Stimulated activated effector memory CD8-positive, alpha-beta T cell treated with anti-CD3 and anti-CD28 coated beads, Interleukin-12 subunit alpha, Interleukin-12 subunit beta, amount 100 ng/mL, for 72 hours (primary cell): ENCODE data around the gene JPH2.

Experiments used
- ATAC-seq: fragments of 150-1000 bp; cut with Tn5 transposase; 2 replicates; pipeline ENCODE4 v1.10.0; 2021
- DNase-seq, 2 donors: peaks; one replicate each; pipeline ENCODE4 v3.0.0; 2021 to 2022; ENCODE audit warnings: low spot score in 2 of 2
- H3K27ac Mint-ChIP-seq: one replicate; pipeline ENCODE4 v1.8.0; 2022; ENCODE audit warnings: mild to moderate bottlenecking, mixed read lengths
- H3K36me3 Mint-ChIP-seq: one replicate; pipeline ENCODE4 v1.8.0; 2022; ENCODE audit warnings: mild to moderate bottlenecking, mixed read lengths
- H3K4me1 Mint-ChIP-seq: one replicate; pipeline ENCODE4 v1.8.0; 2022; ENCODE audit warnings: mixed read lengths
- H3K4me3 Mint-ChIP-seq: one replicate; pipeline ENCODE4 v1.8.0; 2022; ENCODE audit warnings: mild to moderate bottlenecking, mixed read lengths
- H3K9me3 Mint-ChIP-seq: one replicate; pipeline ENCODE4 v1.8.0; 2022; ENCODE audit warnings: mixed read lengths

JPH2 gene

DNA sequence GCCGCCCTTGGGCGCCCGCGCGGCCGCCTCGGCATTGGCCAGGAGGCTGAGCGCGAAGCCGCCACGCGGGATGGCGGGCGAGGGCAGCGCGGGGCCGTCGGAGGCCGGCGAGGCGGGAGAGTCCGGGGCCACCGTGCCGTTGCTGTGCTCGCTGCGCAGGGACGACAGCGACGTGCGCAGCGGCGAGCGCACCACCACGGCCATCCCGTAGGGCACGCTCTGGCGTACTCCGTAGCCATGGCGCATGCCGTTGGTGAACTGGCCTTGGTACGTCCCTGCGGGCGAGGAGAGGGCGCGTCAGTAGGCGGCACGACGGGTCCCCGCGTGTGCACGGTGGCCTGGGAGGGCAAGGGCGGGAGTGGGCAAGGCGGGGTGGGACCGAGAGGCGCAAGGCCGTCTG is 26.9 kb downstream of the JPH2 start:
- Mint-ChIP-seq H3K27ac (no peak overlapping the region), H3K36me3 (no peaks in the 10 kb centered on the region), H3K4me1 (no peaks in the 10 kb centered on the region), H3K4me3 (no peak overlapping the region), H3K9me3 (no peaks in the 10 kb centered on the region)
- DNase-seq (no peak), ATAC-seq (no peak)

DNA sequence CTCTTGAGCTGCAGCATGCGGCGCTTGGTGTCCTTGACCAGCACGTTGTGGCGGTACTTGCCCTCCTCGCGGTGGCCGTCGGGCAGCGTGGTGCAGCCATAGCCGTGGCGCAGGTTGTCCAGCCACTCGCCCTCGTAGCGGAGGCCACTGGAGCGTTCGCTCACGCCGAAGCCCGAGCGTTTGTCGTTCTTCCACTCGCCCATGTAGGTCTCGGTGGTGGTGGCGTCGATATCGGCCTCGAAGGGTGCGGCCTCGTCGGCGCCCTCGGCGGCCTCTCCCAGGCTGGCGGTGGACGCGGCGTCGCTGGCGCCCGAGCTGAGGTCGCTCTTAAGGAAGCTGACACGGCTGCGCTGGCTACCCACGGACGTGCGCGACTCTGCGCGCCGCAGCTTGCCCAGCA is 27.3 kb downstream of the JPH2 start:
- Mint-ChIP-seq H3K4me1 (no peaks in the 10 kb centered on the region), H3K36me3 (no peaks in the 10 kb centered on the region), H3K4me3 (no peak overlapping the region), H3K27ac (no peak overlapping the region), H3K9me3 (no peaks in the 10 kb centered on the region)
- ATAC-seq (no peak), DNase-seq (no peak)

DNA sequence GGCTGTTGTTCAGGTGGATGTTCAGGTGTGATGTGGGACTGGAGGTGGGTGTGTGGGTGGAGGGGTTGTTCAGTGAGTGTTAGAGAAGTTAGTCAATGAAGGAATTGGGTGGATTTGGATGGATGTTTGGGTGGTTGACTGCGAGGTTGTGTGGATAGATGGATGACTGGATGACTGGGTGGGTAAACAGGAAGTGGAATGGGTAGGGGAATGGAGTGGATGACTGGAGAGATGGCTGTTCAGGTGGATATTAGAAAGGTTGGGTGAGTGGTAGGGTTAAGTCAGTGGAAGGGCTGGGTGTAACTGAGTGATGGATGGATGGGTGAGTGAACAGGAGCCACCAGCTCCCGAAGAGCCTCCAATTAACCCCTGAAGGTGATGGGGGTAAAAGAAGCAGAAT is 27.9 kb downstream of the JPH2 start:
- Mint-ChIP-seq H3K4me1 (no peaks in the 10 kb centered on the region), H3K36me3 (no peaks in the 10 kb centered on the region), H3K27ac (no peak overlapping the region), H3K9me3 (no peaks in the 10 kb centered on the region), H3K4me3 (no peak overlapping the region)
- DNase-seq, result no peak
- no peak for ATAC-seq

DNA sequence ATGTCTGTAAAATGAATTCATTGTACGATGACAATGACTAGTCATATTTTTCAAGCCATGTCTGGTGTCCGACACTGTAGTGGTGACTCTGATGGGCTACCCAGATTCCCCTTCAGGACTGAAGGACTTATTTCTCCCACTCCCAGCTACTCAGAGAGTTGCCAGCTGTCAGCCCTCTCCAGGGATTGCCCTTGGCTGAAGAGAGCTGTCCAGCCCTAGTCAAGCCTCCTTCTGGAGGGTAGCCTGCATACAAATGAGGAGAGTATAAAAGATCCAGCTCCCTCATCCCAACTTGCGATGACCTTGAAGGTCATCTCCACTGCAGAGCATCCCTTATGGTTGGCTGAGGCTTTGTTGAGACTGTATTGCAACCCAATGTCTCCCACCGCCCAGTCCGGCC is 29.9 kb downstream of the JPH2 start:
- Mint-ChIP-seq H3K27ac (no peak overlapping the region), H3K9me3 (no peaks in the 10 kb centered on the region), H3K36me3 (no peaks in the 10 kb centered on the region), H3K4me1 (no peaks in the 10 kb centered on the region), H3K4me3 (no peak overlapping the region)
- ATAC-seq (no peak), DNase-seq (no peak)

DNA sequence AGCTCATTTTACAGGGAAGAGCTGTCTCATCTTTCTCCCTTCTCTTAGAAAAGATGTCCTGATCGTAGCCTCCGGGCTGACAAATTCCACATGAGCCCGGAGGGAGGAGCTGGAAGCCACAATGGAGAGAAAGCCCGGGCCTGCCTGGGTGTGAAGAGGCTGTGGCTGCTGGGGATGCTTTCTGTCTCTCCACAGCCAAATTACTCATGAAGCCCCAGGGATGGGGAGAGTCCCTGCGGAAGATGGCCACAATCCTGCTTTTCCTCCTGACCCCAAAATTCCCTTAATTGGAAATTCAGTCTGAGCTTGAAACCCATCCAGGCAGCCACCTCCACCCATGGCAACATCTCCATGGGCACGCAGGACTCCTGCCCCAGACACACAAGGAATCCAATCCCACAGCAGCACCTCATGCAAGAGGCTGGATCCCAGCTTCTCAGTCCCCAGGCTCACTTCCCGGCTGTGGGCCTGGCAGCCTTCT is 32.4 kb downstream of the JPH2 start:
- no peak overlapping the region for H3K4me3 Mint-ChIP-seq
- H3K27ac Mint-ChIP-seq, result no peak overlapping the region
- ATAC-seq (no peak), DNase-seq (no peak)
- H3K9me3 Mint-ChIP-seq, result no peaks in the 10 kb centered on the region
- H3K4me1 Mint-ChIP-seq, result no peaks in the 10 kb centered on the region
- no peaks in the 10 kb centered on the region for H3K36me3 Mint-ChIP-seq

DNA sequence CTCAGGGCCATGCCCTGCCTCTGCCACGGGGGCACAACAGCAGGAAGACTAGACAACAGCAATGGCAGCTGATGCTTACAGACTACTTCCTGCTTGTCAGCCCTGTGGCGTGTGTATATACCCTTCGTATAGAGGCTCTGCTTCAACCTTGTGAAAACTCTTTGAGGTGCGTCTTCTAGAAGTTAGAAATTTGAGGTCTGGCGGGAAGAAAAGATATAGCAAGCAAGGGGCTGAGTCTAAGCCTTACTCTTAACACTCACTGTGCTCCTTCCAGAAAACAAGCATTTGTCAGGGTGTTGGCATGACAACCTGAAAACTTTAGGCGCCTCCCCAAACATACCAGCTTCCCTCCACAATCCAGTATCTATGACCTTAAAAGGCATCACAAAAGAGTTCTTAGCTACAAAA is 33.3 kb downstream of the JPH2 start:
- no peaks in the 10 kb centered on the region for H3K9me3 Mint-ChIP-seq
- H3K27ac Mint-ChIP-seq, result no peak overlapping the region
- no peaks in the 10 kb centered on the region for H3K4me1 Mint-ChIP-seq
- ATAC-seq (no peak), DNase-seq (no peak)
- H3K4me3 Mint-ChIP-seq, result no peak overlapping the region
- H3K36me3 Mint-ChIP-seq, result no peaks in the 10 kb centered on the region

DNA sequence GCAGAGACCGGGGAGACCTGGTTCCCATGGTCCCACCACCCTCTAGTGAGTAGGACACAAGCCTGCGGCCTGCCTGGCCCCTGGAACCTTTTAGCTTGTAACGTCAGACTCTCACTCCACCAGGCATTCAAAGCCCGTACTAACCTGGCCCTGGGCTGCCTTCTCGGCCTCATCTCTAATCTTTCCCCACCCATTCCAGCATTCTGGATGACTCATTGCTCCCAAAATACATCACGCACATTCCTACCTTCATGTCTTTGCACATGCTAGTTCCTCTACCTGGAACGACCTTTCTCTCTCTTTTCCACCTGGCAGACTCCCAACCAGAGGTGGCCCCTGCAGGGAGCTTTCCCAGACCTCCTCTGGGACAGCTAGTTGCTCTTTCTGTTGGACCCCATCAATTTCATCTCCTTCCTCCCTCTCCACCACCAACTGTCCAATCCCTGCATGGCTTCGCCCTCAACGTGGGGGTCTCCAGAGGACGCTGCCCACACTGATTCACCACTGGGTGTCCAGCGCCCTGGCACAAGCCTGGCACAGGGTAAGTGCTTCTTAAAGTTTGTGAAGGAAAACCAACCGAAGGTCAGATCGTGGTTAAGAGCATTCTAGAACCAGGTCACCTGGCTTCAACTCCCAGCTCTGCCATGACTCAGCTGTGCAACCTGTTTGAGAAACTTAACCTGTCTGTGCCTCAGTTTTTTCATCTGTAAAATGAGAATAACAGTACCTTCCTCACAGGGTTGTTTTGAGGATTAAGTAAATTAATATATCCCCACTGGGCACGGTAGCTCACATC is 35.2 kb downstream of the JPH2 start:
- Mint-ChIP-seq H3K9me3 (no peaks in the 10 kb centered on the region), H3K27ac (no peak overlapping the region), H3K4me1 (no peaks in the 10 kb centered on the region), H3K4me3 (no peak overlapping the region), H3K36me3 (no peaks in the 10 kb centered on the region)
- ATAC-seq (no peak), DNase-seq (no peak)

DNA sequence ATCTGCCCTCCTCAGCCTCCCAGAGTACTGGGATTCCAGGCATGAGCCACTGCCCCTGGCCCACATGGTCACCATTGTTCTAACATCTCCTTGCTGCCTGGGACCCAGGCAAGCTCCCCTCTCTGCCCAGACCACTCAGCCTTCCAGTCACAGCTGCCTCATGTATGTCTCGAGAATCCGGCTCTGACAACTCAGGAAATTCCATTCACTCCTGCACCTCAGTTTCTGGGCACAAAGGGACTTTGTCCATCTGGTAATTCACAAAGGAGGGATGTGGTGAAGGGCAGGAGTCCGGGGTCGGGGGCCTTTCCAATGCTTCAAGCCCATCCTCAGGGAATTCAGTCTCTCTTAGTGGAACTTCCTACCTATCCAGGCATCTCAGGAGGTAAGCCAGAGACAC is 40.7 kb downstream of the JPH2 start:
- DNase-seq (no peak), ATAC-seq (no peak)
- Mint-ChIP-seq H3K4me1 (no peaks in the 10 kb centered on the region), H3K4me3 (no peak overlapping the region), H3K27ac (no peak overlapping the region), H3K9me3 (no peaks in the 10 kb centered on the region), H3K36me3 (no peaks in the 10 kb centered on the region)

DNA sequence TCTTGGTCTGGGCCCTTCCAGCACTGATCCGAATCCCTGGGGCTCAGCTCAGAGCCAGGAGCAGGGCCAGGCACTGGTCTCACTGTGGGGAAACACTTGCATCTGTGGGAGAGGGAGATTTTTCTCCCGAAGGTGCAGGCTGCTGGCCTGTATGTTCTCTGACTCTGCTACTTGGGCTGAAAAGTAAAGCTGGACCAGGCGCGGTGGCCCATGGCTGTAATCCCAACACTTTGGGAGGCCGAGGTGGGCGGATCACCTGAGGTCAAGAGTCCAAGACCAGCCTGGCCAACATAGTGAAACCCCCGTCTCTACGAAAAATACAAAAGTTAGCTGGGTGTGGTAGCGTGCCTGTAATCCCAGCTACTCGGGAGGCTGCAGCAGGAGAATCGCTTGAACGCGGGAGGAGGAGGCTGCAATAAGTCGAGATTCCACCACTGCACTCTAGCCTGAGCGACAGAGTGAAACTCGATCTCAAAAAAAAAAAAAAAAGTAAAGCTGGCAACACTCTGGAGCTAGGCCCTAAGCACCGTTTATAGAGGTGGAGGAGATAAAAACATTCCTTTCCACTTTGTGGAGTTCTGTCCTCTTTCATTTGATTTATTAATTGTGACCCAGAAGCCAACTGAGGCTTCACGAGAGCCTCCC is 41.7 kb downstream of the JPH2 start:
- DNase-seq (no peak), ATAC-seq (no peak)
- Mint-ChIP-seq H3K36me3 (no peaks in the 10 kb centered on the region), H3K27ac (no peak overlapping the region), H3K4me3 (no peak overlapping the region), H3K4me1 (no peaks in the 10 kb centered on the region), H3K9me3 (no peaks in the 10 kb centered on the region)

DNA sequence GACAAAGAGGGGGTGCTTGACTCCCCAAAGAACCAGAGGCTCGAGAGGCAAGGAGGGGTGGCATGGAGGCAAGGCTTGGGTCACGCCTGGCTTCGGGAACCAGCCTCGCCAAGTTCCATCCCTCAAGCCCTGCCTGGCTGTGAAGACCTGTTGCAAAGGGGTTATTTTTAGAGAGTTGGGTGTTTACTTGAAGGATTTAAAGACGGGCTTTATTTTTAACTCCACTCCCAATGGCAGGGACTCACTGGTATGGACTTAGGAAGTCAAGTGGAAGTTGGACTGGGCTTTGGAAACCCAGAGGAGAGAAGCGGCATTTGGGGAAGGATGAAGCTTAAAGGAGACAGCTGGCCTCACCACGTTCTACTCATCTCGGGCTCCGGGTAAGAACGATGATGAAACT is 43.1 kb downstream of the JPH2 start:
- Mint-ChIP-seq H3K27ac (no peak overlapping the region), H3K36me3 (no peaks in the 10 kb centered on the region), H3K4me3 (no peak overlapping the region), H3K4me1 (no peaks in the 10 kb centered on the region), H3K9me3 (no peaks in the 10 kb centered on the region)
- no peak for DNase-seq
- ATAC-seq, result no peak

DNA sequence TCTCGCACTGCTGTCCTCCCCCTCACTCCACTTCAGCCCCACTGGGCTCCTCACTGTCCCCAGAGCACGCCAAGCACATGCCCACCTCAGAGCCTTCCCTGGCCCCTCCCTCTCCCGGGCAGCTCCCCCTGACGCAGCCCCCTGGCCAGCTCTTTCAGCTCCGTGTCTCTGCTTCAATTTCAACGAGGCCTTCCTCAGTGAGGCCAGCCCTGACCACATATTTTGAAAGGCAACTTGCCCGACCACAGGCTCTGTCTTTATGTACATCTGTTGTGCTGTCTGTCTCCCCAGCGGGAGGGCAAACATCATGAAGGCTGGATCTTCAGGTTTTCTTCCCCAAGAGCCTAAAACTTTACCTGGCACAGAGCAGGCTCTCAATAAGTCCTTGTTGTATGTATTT is 44.6 kb downstream of the JPH2 start:
- no peak for ATAC-seq
- H3K9me3 Mint-ChIP-seq, result no peaks in the 10 kb centered on the region
- no peak for DNase-seq
- H3K4me3 Mint-ChIP-seq, result no peak overlapping the region
- no peaks in the 10 kb centered on the region for H3K36me3 Mint-ChIP-seq
- H3K27ac Mint-ChIP-seq, result no peak overlapping the region
- H3K4me1 Mint-ChIP-seq, result no peaks in the 10 kb centered on the region

DNA sequence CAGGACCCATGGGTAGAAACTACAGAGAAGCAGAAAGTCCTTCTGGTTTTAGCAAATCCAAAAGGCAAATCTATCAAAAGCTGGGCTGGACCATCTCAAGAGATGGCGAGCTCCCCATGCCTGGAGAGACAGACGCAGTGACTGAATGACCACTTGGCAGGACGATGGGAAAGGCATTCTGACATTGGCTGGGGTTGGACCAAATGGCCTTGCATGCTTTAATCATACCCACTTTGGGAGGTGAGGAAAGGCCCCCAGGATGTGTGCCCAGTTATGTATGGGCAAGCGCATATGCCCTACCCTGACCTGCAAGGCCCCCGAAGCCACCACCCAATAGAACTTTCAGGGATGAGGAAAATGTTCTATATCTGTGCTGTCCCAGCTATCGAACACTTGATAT is 45.1 kb downstream of the JPH2 start:
- H3K4me3 Mint-ChIP-seq, result no peak overlapping the region
- no peak for ATAC-seq
- no peak overlapping the region for H3K27ac Mint-ChIP-seq
- no peaks in the 10 kb centered on the region for H3K9me3 Mint-ChIP-seq
- no peaks in the 10 kb centered on the region for H3K36me3 Mint-ChIP-seq
- H3K4me1 Mint-ChIP-seq, result no peaks in the 10 kb centered on the region
- no peak for DNase-seq

DNA sequence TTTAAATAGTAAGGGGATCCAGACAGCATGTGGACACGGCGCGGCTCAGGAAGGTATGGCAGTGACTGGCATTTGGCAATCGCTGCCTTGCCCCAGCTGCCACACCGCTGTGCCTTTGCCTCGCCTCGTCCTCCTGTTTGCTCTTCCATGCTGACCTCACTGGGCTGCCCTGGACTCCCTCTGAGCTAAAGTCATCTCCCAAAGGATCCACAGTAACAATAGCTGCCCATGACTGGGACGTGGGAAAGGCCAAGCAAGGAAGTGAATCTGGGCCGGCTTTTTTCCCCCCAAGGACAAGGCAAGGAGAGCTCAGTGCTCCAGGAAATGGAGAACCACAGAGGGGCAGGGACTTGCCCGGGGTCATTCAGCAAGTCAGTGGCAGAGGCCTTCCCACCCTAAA is 48.1 kb downstream of the JPH2 start:
- ATAC-seq (no peak), DNase-seq (no peak)
- Mint-ChIP-seq H3K36me3 (no peaks in the 10 kb centered on the region), H3K27ac (no peak overlapping the region), H3K4me1 (no peaks in the 10 kb centered on the region), H3K4me3 (no peak overlapping the region), H3K9me3 (no peaks in the 10 kb centered on the region)

DNA sequence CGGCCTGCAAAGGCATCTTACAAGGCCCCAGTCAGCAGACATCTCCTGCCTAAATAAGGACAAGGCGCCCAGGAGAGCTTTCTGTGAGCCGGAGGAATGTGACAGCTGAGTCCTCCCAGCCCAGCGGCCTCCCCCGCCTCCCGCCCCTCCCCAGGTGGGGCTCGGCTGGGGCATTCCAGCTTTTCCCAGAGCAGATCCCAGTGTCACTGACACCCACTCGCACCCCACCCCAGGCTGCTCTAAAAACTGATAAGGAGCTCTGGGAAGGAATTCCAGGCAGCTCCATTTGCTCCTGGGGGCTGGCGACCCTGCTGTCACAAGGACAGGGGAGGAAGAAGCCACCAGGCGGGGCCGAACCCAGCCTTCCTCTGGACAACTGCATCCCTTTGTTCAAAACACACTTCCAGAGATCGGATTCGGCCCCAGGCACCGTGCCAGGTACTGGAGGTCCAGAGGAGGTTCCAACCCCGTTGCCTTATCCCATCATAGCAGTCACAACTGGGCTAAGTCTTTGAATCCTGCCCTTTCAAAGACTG is 49.7 kb downstream of the JPH2 start:
- no peak for ATAC-seq
- H3K27ac Mint-ChIP-seq, result no peak overlapping the region
- H3K9me3 Mint-ChIP-seq, result no peaks in the 10 kb centered on the region
- no peak for DNase-seq
- H3K36me3 Mint-ChIP-seq, result no peaks in the 10 kb centered on the region
- no peaks in the 10 kb centered on the region for H3K4me1 Mint-ChIP-seq
- H3K4me3 Mint-ChIP-seq, result no peak overlapping the region

DNA sequence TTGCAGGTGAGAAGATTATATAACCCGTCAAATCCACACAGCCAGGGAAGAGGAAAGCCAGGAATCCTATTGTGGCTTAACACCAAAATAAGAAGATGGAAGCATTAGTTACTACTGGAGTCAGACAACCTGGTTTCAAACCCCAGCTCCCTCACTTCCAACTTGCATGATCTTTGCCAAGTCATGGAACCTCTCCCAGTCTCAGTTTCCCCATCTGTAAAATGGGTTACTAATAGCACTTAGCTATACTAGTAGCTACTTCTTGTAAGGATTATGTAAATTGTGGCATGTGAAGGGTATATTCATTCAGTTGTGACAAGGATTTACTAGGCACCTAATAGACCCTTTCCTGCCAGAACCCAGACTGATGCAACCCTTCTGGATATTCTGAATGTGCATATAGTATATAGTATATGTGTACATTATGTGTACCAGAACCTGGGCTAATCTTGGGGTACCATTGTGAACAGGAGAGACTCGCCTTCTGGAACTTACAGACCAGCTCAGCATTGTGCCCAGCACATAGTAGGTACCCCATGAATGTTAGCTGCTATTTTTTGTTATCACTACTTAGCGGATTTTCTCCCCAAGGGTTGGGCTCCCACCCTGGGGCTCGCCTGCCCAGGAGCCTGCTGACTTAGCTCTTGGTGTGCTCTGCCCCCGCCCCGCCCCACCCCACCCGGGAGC is 50.3 kb downstream of the JPH2 start:
- Mint-ChIP-seq H3K4me3 (no peak overlapping the region), H3K27ac (no peak overlapping the region), H3K9me3 (no peaks in the 10 kb centered on the region), H3K36me3 (no peaks in the 10 kb centered on the region), H3K4me1 (no peaks in the 10 kb centered on the region)
- ATAC-seq, result no peak
- no peak for DNase-seq
